Endodermal cell (in vitro differentiated cells): Measurements from ENCODE around the gene FETUB. TPM values are rescaled to one million over a fixed set of nuclear protein-coding genes. Genes with fewer than 3 reads are reported as not detected.

Source experiments
- DNase-seq: peaks from one replicate; pipeline ENCODE4 v3.0.0-alpha.2; 2017
- H3K27ac ChIP-seq: 2 replicates; pipeline ENCODE4 v1.5.1; 2013; ENCODE audit warnings: mild to moderate bottlenecking, low read depth, low read length, moderate library complexity
- H3K27me3 ChIP-seq: 2 replicates; pipeline ENCODE4 v1.6.1; 2013; ENCODE audit warnings: mild to moderate bottlenecking, low read length, moderate library complexity; ENCODE audit not compliant: insufficient read depth, control insufficient read depth, poor library complexity, severe bottlenecking
- H3K36me3 ChIP-seq: 2 replicates; pipeline ENCODE4 v1.7.0; 2013; ENCODE audit warnings: mild to moderate bottlenecking, low read length, moderate library complexity; ENCODE audit not compliant: control insufficient read depth, insufficient read depth
- H3K4me1 ChIP-seq: one replicate; pipeline ENCODE4 v1.7.0; 2013; ENCODE audit warnings: low read length; ENCODE audit not compliant: control insufficient read depth, insufficient read depth
- H3K4me3 ChIP-seq: 2 replicates; pipeline ENCODE4 v1.5.1; 2013; ENCODE audit warnings: mild to moderate bottlenecking, low read length, moderate library complexity
- H3K9ac ChIP-seq: 2 replicates; pipeline ENCODE4 v1.6.1; 2013; ENCODE audit warnings: mild to moderate bottlenecking, low read length, moderate library complexity; ENCODE audit not compliant: poor library complexity, severe bottlenecking; ENCODE audit errors: extremely low read depth
- H3K9me3 ChIP-seq: 2 replicates; pipeline ENCODE4 v1.6.1; 2013; ENCODE audit warnings: mild to moderate bottlenecking, low read length, moderate library complexity; ENCODE audit not compliant: control insufficient read depth
- H3K27ac Mint-ChIP-seq: 2 replicates; pipeline ENCODE4 v1.8.0; 2020; ENCODE audit warnings: mixed read lengths
- H3K27me3 Mint-ChIP-seq: 2 replicates; pipeline ENCODE4 v1.8.0; 2021; ENCODE audit warnings: mild to moderate bottlenecking, mixed read lengths; ENCODE audit not compliant: insufficient read depth
- H3K36me3 Mint-ChIP-seq: 2 replicates; pipeline ENCODE4 v1.8.0; 2020; ENCODE audit warnings: low read depth, mixed read lengths
- H3K4me1 Mint-ChIP-seq: 2 replicates; pipeline ENCODE4 v1.8.0; 2020; ENCODE audit warnings: mixed read lengths
- H3K4me3 Mint-ChIP-seq: 2 replicates; pipeline ENCODE4 v1.8.0; 2020; ENCODE audit warnings: mild to moderate bottlenecking, moderate library complexity, mixed read lengths
- H3K9me3 Mint-ChIP-seq: 2 replicates; pipeline ENCODE4 v1.8.0; 2020; ENCODE audit warnings: mild to moderate bottlenecking, mixed read lengths
- WGBS, 2 experiments: methylation state at CpG; one replicate each; pipeline versions ENCODE4 v1.1.5 to v1.1.7; 2013; ENCODE audit warnings: missing lambda C conversion rate in 2 of 2, mixed read lengths in 1 of 2; ENCODE audit not compliant: insufficient coverage in 1 of 2, insufficient read length in 1 of 2; 5-methylcytosine and 5-hydroxymethylcytosine counted together
- total RNA-seq, 2 donors: library from RNA; stranded (reverse); fragmentation: NEBNext Ultra II Directional in 1 of 2; extraction: Animal tissue kit (Norgen Biotek cat#: 25700) in 1 of 2; gene quantifications; 2 replicates in 1 of 2; 3 replicates in 1 of 2; pipeline ENCODE4 v1.2.1, GENCODE V29; 2021
- TF ChIP-seq, protein P1 (sequence below): fragments of 200-600 bp; sonication (generic); conservative IDR thresholded peaks from 2 replicates; pipeline ENCODE4 v1.5.0; 2021; ENCODE audit warnings: antibody characterized with exemption, mild to moderate bottlenecking

The FETUB gene
- total RNA-seq, 2 donors from 2014 or later = not detected

DNA sequence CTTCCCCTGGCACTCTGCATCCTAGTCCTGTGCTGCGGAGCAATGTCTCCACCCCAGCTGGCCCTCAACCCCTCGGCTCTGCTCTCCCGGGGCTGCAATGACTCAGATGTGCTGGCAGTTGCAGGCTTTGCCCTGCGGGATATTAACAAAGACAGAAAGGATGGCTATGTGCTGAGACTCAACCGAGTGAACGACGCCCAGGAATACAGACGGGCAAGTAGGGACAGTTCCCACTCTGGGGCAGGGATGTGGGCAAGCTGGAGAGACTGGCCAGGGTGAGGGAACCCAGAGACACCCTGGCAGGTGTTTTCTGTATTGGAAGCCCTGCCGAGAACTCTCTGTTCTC, 247 bp downstream of the FETUB start:
- H3K9ac ChIP-seq = no peak overlapping the region
- no peak overlapping the region for H3K4me3 ChIP-seq
- WGBS, 2 experiments = 42 to 55% methylated on average over 7 to 9 of the region's 9 CpGs
- no peaks in the 10 kb centered on the region for H3K36me3 ChIP-seq
- Mint-ChIP-seq H3K36me3 (no peaks in the 10 kb centered on the region), H3K4me3 (no peak overlapping the region), H3K27me3 (peaks cover 28% of the 10 kb centered on the region), H3K4me1 (peaks cover 20% of the 10 kb centered on the region), H3K27ac (no peak overlapping the region), H3K9me3 (peaks cover 3% of the 10 kb centered on the region)
- H3K27ac ChIP-seq = no peak overlapping the region
- no peaks in the 10 kb centered on the region for H3K4me1 ChIP-seq
- DNase-seq = peak; percentile 77
- no peaks in the 10 kb centered on the region for H3K27me3 ChIP-seq
- TF ChIP-seq, protein P1, sequence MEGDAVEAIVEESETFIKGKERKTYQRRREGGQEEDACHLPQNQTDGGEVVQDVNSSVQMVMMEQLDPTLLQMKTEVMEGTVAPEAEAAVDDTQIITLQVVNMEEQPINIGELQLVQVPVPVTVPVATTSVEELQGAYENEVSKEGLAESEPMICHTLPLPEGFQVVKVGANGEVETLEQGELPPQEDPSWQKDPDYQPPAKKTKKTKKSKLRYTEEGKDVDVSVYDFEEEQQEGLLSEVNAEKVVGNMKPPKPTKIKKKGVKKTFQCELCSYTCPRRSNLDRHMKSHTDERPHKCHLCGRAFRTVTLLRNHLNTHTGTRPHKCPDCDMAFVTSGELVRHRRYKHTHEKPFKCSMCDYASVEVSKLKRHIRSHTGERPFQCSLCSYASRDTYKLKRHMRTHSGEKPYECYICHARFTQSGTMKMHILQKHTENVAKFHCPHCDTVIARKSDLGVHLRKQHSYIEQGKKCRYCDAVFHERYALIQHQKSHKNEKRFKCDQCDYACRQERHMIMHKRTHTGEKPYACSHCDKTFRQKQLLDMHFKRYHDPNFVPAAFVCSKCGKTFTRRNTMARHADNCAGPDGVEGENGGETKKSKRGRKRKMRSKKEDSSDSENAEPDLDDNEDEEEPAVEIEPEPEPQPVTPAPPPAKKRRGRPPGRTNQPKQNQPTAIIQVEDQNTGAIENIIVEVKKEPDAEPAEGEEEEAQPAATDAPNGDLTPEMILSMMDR = no peak
- H3K9me3 ChIP-seq = no peaks in the 10 kb centered on the region

GRCh38 chr3:186640929-186641328, 730 bp downstream of the FETUB start:
- H3K27me3 ChIP-seq = no peaks in the 10 kb centered on the region
- no peak overlapping the region for H3K27ac Mint-ChIP-seq
- H3K36me3 Mint-ChIP-seq = no peaks in the 10 kb centered on the region
- H3K4me3 Mint-ChIP-seq = no peak overlapping the region
- H3K9ac ChIP-seq = no peak overlapping the region
- H3K4me1 ChIP-seq = no peaks in the 10 kb centered on the region
- no peaks in the 10 kb centered on the region for H3K36me3 ChIP-seq
- H3K9me3 Mint-ChIP-seq = peaks cover 3% of the 10 kb centered on the region
- TF ChIP-seq, protein P1 = no peak
- no peak overlapping the region for H3K27ac ChIP-seq
- no peaks in the 10 kb centered on the region for H3K9me3 ChIP-seq
- DNase-seq = no peak
- H3K27me3 Mint-ChIP-seq = peaks cover 28% of the 10 kb centered on the region
- H3K4me3 ChIP-seq = no peak overlapping the region
- H3K4me1 Mint-ChIP-seq = peaks cover 20% of the 10 kb centered on the region

- Histone ChIP-seq H3K9me3 (no peaks in the 10 kb centered on the region), H3K4me3 (no peak overlapping the region), H3K27me3 (no peaks in the 10 kb centered on the region), H3K4me1 (no peaks in the 10 kb centered on the region), H3K9ac (no peak overlapping the region), H3K36me3 (no peaks in the 10 kb centered on the region), H3K27ac (no peak overlapping the region)
- Mint-ChIP-seq H3K27ac (no peak overlapping the region), H3K4me3 (no peak overlapping the region), H3K36me3 (no peaks in the 10 kb centered on the region), H3K4me1 (peaks cover 20% of the 10 kb centered on the region), H3K9me3 (peaks cover 3% of the 10 kb centered on the region), H3K27me3 (peaks cover 28% of the 10 kb centered on the region)
- TF ChIP-seq, protein P1 = no peak
- 88 to 92% methylated on average over 2 to 3 of the region's 3 CpGs for WGBS, 2 experiments
- DNase-seq = no peak
These were observed 1.8 kb downstream of the FETUB start for GRCh38 chr3:186642014-186642413.
